ENCODE results near the gene ZNF480.
"Not testable (repeated sequence)": the region's sequence is repeated elsewhere in the genome, so short reads cannot be mapped to it uniquely, and the experiment has no call there.

Gene ZNF480

DNA sequence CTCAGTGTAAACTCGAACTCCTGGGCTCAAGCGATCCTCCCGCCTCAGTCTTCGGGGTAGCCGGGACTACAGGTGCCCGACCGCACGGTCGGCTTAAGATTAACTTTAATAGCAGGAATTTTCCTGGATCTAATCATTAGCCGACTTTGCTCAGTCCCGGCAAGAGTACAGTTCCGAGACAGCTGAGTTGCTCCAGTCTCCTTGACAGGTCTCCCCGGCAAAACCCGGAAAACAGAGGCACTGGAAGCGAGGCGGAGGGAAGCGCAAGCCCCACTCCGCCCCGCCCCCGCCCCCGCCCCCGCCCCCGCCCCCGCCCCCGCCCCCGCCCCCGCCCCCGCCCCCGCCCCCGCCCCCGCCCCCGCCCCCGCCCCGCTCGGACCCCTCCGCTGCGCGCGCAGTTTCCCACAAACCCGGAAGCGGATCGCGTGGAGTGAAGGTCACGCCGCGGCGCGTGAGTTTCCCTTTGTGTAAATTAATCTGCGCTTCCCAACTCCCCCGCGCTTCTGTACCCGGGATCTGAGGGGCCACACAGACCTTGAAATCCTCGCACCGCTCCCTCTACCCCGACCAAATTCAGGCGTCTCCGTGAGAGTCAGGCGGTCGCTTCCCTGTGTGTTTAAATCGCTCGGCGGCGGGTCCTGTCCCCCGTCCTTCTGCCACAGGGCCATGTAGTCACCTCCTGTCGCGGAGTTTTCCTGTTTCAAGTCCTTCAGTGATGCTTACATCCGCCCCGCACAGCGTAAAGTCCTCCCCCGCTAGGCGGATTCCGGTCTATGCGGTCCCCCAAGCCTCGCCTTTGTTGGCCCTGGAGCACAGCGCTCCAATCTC lies at the start of gene ZNF480:
Gene ZNF480, plus strand, starts transcription at position 397 of the 828 bp plus-strand sequence. CDS start 3,244 bp downstream, outside the sequence.
- in situ Hi-C loops (cut with MboI; ENCODE audit: low sequenced_read_pairs) = no loop called here

DNA sequence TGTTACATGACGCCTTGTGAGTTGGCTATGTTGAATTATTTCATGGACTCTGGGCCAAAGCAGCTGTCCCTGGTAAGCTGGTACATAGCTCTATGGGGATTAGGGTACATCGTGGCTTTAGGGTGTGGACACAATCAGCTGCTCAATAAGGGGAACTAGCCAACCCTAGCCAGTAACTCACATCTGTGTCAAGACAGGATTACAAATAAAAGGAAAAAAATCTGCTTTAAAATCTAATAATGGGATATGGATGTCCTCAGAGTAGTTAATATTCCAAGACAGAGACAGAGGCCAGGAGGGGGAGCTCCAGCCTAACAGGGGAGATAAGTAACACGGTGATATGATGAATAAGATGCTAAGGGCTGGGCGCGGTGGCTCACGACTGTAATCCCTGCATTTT lies 48.7 kb upstream of the ZNF480 start:
- in situ Hi-C loops (cut with MboI; ENCODE audit: low sequenced_read_pairs) = no loop called here

DNA sequence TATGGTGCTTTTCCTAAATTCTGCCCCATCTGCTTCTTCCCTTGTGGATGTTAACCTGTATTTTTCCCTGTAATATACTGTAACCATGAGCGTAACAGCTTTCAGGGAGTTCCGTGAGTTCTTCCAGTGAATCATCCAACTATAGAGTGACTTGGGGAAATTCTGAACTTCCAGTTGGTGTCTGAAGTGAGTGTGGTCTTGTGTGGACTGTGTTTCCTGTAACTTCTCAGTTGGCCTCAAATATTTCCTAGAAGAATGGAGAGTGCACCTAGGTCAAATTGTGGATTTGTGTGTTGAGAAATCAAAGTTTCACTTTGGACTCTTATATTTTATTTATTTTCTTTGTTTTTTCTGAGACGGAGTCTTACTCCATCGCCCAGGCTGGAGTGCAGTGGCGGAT lies 38.5 kb upstream of the ZNF480 start:
- in situ Hi-C loops (cut with MboI; ENCODE audit: low sequenced_read_pairs) = no loop called here

DNA sequence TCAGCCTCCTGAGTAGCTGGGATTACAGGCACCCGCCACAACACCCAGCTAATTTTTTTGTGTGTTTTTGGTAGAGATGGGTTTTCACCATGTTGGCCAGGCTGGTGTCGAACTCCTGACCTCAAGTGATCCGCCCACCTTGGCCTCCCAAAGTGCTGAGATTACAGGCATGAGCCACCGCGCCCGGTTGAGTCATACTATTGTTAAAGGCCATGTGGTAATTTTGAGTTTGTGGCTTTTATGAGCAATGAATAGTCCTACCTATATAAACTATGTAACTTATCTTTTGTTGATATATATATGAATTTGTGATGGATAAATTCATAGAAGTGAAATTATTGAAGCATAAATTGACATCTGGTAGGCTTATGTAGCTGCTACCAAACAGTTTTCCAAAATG lies 31.4 kb upstream of the ZNF480 start:
- in situ Hi-C loops (cut with MboI; ENCODE audit: low sequenced_read_pairs) = not testable (repeated sequence)

DNA sequence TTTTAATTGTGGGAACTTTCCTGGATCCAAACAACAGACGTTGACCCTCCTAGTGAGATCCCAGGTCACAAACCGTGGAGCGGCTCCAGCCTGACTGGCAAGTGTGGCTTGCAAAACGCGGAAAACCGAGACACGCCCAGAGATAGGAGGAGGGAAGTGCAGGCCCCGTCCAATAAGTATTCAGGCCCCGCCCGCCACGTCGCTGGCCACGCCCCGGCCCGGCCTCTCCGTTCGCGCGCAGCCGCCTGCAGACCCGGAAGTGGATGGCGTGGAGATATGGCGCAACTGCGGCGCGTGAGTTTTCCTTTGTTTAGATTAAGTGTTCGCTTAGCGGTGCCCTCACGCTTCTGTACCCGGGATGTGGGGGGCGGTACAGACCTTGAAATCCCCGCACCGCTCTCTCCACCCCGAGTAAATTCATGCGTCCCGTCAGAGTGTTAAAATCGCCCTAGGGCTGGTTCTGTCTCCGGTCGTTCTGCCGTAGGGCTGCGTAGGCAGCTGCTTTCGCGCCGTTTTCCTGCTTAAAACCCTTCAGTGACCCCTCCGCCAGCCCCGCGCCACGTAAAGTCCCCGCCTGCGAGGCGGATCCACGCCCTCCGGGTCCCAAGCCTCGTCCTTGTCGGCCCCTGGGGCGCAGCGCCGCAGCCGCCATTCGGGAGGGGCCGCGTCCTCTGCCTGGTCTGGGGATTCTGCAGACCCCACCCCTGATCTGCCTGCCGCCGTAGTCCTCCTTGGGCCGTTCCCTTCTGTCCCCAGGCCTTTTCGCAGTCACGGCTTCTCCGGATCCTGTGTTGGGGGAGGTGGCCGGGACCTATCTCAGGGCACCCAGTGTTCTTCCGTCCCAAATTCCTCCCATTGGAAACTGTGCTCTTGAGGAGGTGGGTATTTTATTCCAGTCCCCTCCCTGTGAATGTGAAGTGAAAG lies 27.4 kb upstream of the ZNF480 start, which contains the start of gene ZNF766:
Gene ZNF766, plus strand, starts transcription at position 250 of the 924 bp plus-strand sequence. Its CDS starts 27 bp downstream, at position 277.
- in situ Hi-C loops (cut with MboI; ENCODE audit: low sequenced_read_pairs) = no loop called here

DNA sequence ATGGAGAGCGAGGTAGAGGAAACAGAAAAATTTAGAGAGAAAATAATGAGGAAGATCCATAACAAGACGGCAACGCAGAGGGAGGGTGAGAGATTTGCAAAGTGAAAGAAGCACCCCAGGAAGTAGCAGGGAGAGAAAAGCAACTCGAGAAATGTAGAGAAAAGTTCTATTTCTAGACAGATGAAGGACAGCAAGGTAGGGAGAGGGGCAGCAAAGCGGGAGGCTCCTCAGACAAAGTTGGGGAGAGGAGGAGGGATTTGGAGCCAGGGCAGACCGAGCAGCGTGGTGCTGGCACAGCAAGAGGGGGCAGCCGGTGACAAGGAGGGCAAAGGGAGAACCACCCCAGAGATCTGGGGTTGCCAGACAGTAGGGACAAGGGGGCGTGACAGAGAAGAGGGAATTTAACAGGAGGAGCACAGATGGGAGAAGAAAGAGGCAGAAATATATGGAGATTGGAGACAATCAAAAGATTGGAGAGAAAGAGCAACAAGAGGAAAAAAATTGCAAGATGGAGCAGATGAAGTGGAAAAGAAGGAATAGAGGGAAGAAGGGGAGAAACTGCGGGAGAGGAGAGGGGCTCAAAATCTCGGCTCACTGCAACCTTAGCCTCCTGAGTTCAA lies 26.6 kb upstream of the ZNF480 start:
- in situ Hi-C loops (cut with MboI; ENCODE audit: low sequenced_read_pairs) = no loop called here

DNA sequence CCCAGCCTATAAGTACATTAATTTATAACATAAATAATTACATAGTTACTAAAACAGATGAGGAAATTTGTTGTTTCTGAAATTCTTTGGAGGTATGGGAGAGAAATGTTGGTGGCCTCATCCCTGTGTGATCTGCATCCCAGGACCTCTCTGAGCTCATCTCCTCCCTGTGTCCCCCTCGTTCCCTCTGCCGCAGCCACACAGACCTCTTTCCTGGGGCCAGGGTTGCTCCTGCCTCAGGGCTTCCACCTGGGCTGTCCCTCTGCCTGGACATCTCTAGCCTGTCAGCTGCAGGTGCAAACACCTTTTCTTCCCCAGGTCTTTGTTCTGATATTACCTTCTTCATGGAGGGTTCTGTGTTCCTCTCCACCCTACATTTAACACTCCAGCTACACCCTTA lies 23.7 kb upstream of the ZNF480 start:
- in situ Hi-C loops (cut with MboI; ENCODE audit: low sequenced_read_pairs) = no loop called here

DNA sequence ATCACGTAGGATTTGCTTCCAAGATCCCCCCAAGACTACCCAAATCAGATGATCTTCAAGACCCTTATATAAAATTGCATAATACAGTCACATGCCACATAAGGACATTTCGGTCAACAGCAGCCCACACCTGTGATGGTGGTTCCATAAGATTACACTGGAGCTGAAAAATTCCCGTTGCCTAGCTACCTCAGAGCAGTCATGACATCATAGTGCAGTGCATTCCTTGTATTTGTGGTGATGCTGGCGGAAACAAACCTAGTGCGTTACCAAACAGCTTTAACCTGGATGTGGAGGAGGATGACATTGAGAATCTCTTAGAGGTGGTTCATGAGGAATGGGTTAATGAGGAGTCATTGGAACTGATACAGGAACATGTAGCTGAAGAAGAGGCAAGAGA lies 22.8 kb upstream of the ZNF480 start:
- in situ Hi-C loops (cut with MboI; ENCODE audit: low sequenced_read_pairs) = no loop called here

DNA sequence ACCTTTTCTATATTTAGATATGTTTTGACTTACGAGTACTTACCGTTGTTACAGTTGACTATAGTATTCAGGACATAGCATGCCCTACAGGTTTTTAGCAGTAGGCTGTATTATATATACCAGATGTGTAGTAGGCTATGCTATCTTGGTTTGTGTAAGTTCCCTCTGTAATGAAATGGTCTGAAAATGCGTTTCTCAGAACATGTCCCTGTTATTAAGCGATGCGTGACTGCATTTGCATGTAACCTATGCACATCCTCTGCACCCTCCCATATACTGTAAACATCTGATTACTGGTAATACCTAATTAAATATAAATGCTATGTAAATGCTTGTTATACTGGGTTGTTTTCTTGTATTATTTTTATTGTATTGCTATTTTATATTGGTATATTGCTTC lies 21.0 kb upstream of the ZNF480 start:
- in situ Hi-C loops (cut with MboI; ENCODE audit: low sequenced_read_pairs) = no loop called here

DNA sequence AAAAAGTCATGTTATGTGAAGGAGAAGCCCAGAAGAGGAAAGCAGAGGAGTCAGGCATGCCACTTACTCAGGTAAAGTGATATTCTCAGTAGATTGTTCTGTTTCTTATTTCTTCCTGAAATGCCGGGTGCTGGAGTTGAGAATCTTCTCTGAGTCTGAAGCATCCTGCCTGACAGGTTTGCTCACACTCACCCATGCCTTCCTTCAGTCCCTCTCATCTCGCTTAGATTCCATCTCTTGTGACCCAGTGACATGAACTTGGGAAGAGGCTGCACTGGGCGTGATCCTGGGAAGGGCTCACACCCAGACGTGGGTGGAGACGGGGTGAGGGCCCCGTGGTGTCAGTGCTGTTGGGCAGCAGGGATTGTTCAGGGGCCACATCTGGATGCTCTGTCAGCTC lies 19.5 kb upstream of the ZNF480 start:
- in situ Hi-C loops (cut with MboI; ENCODE audit: low sequenced_read_pairs) = no loop called here

DNA sequence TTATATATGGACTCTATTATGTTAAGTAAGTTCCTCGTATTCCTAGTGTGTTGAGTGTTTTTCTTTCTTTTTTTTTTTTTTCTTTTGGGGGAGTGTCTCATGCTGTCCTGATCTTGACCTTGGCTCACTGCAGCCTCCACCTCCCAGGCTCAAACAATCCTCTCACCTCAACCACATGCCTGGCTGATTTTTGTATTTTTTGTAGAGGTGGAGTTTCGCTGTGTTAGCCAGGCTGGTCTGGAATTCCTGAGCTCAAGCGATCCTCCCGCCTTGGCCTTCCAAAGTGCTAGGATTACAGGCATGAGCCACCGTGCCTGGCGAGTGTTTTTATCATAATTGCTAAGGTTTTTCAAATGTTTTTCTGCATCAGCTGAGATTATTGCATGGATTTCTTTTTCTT lies 10.7 kb upstream of the ZNF480 start:
- in situ Hi-C loops (cut with MboI; ENCODE audit: low sequenced_read_pairs) = no loop called here

DNA sequence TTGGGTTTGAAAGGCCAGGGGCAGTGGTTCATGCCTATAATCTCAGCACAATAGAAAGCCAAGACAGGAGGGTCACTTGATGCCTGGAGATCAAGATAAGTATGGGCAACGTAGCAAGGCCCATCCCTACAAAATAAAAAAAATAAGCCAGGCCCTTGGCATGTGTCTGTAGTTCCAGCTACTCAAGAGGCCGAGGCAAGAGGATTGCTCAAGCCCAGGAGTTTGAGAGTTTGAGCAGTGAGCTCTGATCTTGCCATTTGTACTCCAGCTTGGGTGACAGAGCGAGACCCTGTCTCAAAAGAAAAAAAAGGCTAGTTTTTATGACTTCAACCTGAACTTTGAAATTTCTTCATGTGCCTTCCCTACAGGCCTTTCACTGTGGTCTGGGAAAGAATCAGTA lies 5.2 kb upstream of the ZNF480 start:
- in situ Hi-C loops (cut with MboI; ENCODE audit: low sequenced_read_pairs) = no loop called here

DNA sequence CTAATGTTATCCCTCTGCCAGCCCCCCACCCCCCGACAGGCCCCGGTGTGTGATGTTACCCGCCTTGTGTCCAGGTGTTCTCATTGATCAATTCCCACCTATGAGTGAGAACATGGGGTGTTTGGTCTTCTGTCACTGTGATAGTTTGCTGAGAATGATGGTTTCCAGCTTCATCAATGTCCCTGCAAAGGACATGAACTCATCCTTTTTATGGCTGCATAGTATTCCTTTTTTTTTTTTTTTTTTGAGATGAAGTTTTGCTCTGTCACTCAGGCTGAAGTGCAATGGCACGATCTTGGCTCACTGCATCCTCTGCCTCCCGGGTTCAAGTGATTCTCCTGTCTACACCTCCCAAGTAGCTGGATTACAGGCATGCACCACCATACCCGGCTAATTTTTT lies 4.0 kb upstream of the ZNF480 start:
- in situ Hi-C loops (cut with MboI; ENCODE audit: low sequenced_read_pairs) = not testable (repeated sequence)

DNA sequence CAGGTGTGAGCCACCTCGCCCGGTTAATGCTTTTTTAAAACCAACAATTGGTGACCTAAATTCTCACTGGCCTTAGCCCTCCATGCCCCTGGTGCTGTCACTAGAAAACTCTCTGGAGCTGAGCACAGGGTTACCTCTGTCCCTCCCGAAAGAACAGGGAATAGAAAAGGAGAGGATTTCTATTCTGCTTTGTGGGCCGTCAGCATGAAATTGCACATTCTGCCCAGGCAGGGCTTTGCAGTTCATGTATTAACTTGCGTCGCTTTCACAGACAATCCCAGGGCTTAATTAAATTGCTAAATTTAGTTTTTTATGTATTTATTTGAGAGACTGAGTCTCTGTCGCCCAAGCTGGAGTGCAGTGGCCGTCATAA lies 583 bp upstream of the ZNF480 start:
- in situ Hi-C loops (cut with MboI; ENCODE audit: low sequenced_read_pairs) = no loop called here

DNA sequence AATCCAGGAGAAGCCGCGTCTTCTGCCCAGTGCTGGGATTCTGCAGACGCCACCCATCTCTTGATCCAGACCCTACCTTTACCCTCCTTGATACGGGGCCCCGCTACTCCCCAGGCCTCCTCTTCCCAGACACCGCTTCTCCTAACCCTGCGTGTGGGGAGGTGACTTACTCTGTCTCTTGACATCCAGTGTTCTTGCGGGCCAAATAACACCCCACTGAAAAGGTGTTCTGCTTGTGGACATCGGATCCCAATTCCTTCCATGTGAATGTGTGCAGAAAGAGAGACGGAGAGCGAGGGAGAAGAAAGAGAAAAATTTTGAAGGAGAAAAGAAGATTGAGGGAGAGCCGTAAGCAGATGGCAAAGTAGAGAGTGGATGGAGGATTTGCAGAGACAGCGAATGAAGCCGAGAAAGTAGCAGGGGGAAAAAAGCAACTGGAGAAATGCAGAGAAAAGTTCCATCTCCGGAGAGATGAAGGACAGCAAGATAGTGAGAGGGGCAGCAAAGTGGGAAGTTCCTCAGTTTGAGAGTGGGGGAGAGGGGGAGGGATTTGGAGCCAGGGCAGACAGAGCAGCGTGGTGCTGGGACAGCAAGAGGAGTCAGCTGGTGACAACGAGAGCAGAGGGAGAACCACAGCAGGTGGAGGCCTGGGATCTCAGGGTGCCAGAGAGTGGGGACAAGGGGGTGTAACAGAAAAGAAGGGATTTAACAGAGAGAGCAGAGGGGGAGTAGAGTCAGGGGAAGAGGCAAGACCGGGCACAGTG lies 814 bp downstream of the ZNF480 start:
- in situ Hi-C loops (cut with MboI; ENCODE audit: low sequenced_read_pairs) = no loop called here

DNA sequence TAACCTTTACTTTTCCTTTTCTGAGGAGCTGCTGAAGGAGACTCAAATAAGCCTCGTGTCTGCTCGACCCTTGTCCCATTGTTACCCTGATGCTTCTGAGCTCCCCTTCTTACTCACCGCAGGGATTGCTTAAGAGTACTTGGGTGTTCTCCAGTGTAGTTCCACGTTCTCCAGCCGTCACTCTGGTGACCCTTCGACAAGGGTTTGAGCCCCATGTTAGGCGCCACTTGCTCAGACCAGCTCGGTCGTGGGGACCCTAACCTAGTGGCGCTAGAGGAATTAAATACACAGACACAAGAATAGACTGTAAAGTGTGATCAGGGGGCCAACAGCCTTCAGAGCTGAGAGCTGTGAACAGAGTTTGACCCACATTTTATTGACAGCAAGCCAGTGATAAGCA lies 10.3 kb downstream of the ZNF480 start:
- in situ Hi-C loops (cut with MboI; ENCODE audit: low sequenced_read_pairs) = no loop called here

DNA sequence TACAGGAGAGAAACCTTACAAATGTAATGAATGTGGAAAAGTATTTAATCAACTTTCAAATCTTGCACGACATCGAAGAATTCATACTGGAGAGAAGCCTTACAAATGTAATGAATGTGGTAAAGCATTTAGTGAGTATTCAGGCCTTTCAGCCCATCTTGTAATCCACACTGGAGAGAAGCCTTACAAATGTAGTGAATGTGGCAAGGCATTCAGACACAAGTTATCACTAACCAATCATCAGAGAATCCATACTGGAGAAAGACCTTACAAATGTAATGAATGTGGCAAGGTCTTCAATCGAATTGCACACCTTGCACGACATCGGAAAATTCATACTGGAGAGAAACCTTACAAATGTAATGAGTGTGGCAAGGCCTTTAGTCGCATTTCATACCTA lies 25.5 kb downstream of the ZNF480 start:
- in situ Hi-C loops (cut with MboI; ENCODE audit: low sequenced_read_pairs) = no loop called here

DNA sequence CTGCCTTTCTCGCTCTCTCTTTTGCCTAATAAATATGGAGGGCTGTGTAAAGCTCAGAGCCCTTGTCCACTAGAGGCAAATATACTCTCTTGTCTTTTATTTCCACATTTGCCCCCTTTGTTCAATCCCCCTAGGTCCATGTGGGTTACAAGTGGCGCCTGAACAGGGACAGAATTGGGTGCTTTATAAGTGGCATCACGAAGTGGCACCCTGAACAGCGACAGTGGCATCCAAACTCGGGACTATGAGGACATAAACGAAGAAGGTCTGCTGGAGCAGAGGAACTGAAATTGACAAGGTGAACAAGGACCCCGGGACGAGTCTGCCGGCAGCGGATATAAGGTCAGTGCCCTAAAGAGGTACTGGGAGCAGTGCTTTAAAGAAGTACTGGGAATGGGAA lies 34.8 kb downstream of the ZNF480 start:
- in situ Hi-C loops (cut with MboI; ENCODE audit: low sequenced_read_pairs) = no loop called here

DNA sequence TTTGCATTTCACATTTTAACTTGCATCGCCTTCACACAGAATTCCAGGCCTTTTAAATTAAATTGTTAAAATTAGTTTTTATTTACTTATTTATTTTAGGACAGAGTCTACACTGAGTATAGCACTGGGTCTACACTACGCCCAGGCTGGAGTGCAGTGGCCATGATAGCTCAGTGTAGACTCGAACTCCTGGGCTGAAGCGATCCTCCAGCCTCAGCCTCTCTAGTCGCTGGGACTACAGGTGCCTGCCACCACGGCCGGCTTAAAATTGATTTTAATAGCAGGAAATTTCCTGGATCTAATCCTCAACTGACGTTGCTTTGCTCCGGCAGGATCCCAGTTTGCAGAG lies 38.8 kb downstream of the ZNF480 start:
- in situ Hi-C loops (cut with MboI; ENCODE audit: low sequenced_read_pairs) = no loop called here

DNA sequence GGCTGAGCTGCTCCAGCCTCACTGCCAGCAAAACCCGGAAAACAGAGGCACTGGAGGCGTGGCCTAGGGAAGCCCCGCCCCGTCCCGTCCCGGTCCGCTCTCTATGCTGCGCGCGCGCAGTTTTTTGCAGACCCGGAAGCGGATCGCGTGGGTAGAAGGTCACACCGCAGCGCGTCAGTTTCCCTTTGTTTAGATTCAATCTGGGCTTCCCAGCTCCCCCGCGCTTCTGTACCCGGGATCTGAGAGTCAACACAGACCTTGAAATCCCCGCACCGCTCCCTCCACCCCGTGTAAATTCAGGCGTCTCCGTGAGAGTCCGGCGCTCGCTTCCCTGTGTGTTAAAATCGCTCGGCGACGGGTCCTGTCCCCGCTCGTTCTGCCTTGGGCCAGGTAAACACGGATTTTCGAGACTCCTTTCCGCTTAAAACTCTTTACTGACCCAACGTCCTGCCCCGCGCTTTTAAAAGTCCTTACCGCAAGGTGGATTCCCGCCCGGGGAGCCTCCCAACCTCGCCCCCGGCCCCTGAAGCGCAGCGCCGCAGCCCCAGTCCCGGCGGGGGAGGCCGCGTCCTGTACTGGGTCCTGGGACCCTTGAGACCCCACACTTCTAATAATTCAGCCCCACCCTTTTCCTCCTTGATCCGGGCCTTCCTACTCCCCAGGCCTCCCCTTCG lies 39.3 kb downstream of the ZNF480 start, which contains the start of gene ZNF610:
Gene ZNF610, plus strand, starts transcription at position 127 of the 674 bp plus-strand sequence. CDS start 12,930 bp downstream, outside the sequence.
- in situ Hi-C loops (cut with MboI; ENCODE audit: low sequenced_read_pairs) = no loop called here
